ENCODE results near the gene HS3ST1.
A peak's percentile ranks its signal among the peaks of the same experiment; 100 is the strongest.

HS3ST1 gene

GRCh38 chr4:11431111-11431510 lies 2.4 kb upstream of the HS3ST1 start:
- DNase-seq (no peak), ATAC-seq (no peak)

GRCh38 chr4:11430536-11430935 lies 1.8 kb upstream of the HS3ST1 start:
- no peak for DNase-seq
- ATAC-seq: no peak

GRCh38 chr4:11429699-11430045 lies 978 bp upstream of the HS3ST1 start:
- DNase-seq (no peak), ATAC-seq (no peak)

- ATAC-seq: peak; percentile 79
These were observed 405 bp upstream of the HS3ST1 start for GRCh38 chr4:11428899-11429698.

DNA sequence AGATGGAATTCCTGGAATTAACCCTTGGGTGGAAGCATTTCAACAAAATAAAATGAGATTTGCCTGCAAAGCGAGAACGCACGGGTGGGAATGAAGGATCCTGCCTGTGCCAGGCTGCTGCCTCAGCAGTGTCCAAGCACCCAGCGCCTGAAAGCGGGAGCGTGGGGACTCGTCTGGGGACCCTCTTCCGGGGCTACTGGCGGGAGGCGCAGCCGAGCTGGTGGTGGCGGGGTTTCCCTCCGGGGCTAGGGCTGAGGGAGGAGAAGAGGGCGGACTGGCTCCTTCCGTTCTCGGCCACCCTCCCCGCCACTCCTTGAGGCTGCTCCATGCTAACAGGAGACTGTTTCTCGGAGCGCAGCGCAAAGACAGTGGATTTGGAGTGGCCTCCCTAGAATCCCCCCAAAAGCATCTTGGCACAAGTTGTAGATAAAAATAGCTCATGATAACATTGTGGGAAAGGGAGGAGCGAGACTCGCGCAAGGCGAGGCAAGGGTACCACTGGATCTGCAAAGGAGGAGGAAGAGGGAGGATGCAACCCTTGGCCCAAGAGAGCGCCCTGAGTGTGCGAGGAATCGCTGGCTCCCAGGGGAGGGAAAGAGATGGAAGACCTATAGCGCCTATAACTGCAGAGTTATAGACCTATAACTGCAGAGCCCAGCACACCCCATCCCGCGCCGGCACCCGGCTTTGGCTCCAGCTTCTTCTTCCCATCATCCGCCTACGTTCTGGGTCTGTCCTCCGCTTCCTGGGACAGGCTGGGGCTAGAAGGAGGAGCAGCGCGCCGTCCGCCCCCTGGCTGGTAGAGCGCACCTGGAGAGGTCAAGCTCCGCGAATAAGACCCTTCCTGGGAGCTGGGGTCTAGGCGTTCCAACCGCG lies 1.3 kb downstream of the HS3ST1 start:
- DNase-seq: no peak
- no peak for ATAC-seq

More at GRCh38 chr4:11428899-11429698, 405 bp upstream of the HS3ST1 start:
- DNase-seq: peak; percentile 63

GRCh38 chr4:11426731-11427120 lies 2.0 kb downstream of the HS3ST1 start:
- no peak for DNase-seq
- no peak for ATAC-seq

DNA sequence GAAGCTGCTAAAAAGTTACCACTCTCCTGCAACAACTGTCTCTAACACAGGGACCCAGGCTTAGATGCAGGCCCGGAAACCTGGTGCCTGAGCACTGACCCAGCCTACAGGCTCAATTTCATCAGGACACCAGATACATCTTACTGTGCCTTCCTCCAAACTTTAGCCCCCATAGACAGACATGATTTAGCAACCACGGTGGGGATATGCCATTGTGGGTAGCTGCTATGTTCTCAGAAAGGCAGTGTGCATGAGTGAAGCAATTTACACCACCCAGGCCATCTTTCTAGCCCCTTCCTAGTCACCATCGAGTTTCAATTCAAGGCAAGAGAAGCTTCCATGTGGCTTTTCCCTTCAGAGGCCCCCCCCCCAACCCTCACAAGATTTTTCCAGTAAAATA lies 2.7 kb downstream of the HS3ST1 start:
- DNase-seq: no peak
- no peak for ATAC-seq

DNA sequence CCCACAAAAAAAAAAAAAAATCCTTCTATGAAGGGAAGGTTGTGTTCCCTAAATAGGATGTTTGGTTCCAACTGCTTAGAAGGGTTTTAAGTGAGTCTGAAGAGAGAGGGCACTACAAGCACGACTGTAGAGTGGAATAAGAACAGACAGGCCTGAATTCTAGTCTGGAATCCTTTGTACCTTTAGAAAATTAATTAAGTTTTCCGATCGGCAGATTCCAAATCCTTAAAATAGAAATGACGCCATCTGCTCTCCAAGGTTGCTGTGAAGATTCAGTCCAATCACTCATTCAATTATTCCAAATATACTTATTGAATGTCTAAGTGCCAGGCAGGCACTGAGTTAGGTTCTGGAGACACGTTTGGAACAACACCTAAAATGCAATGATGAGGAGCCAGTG lies 3.8 kb downstream of the HS3ST1 start:
- ATAC-seq (no peak), DNase-seq (no peak)

DNA sequence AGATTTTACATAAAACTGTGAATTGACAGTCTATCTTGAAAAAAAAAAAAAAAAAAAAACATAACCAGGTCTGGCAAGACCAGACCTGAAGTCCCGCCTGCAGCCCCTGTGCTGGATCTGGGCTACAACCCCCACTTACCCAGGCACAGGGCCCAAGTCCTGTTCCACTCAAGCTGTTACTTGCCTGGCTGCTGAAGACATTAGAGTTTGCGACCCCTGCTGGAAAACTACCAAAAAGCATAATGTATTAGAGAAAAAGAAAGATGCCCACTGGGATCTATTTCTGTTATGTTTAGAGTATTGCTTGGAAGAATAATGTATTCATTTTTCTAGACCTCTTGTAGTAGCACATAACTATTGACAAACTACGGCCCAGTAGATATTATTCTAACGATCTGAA lies 4.7 kb downstream of the HS3ST1 start:
- no peak for ATAC-seq
- DNase-seq: peak; percentile 18

DNA sequence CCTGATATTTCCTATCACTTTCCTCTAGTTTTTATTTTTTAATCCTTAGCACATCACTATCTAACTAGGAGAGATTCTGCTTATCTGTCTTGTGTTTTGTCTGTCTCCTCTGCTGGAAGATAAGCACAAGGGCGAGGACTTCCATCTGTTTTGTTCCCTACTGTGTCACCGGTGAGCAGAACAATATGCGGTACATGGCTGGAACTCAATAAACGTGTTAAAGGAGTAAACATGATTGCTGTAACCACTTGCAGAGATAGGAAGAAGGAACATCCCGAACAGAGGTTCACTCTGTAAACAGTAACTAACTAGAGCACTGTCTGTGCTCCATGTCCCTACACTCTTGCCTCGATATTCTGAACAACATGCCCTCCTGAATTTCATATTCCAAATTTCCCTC lies 5.2 kb downstream of the HS3ST1 start:
- DNase-seq: no peak
- ATAC-seq: no peak

DNA sequence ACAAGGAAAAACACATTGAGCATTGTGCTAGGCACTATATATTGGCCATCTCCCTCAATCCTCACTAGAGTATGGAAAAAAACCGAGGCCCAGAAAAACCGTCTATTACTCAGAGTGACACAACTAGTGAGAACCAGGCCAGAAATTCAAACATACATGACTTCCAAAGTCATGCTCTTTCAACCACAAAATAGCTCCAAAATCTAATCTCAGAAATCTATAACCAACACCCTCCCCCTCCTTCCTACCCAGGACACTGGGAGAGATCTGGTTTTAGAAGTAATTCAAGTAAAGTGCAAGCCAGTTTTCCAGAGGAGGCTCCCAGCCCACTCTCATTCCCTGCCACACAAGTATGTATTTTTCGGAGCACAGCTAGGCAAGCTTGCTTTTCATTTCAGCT lies 7.6 kb downstream of the HS3ST1 start:
- ATAC-seq (no peak), DNase-seq (no peak)

DNA sequence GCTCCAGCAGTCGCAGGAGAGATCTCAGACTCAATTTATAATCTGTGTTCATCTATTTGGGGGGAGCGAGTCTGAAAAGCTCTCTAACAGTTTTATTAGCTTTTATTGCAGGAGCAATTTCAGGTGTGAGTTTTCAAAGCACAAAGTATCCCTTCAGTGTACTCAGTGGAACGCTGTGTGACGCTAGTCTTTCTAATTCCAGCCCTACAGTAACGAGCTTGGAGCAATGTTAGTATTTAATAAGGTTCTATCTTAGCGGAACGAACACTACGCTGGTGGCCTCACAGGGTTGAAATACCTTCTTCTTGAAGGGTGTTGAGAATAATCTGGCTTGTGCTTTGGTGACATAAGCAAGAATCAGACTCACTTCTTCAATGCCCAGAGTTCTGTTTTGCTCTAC lies 8.4 kb downstream of the HS3ST1 start:
- no peak for ATAC-seq
- no peak for DNase-seq

DNA sequence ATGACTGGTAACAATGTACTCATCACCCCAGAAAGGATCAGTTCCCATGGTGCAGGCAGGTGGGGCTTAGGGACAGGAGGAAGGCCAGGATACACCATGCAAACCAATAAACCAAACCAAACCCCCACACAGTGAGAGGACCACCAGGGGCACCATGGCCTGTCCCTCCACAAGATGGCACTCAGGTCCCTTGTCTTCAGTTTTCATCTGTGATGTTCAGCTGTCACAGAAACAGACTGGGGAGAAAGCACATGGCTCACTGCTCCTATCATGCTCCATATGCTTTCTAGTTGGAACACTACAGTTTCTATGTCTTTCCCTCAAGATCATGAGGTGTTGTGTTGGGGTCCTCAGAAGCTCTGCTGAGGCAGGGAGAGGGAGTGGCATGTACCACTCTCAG lies 10.1 kb downstream of the HS3ST1 start:
- no peak for ATAC-seq
- peak; percentile 9 for DNase-seq

DNA sequence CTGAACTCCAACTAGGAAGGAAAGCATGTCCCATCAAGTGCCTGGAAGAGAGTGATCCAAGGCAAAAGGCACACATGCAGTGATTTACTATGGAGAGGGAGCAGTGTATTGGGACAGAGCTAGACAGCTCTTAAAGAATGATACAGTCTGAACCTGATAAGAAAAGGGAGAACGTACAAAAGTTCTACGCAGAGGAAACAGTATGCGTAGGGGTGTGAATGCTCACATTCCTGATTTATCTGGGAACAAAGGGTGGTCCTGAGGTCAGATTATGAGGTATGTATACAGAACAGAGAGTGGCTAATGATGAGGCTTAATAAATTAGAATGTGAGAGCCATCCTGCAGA lies 12.0 kb downstream of the HS3ST1 start:
- DNase-seq (no peak), ATAC-seq (no peak)

- ATAC-seq: no peak
These were observed 12.5 kb downstream of the HS3ST1 start for GRCh38 chr4:11416071-11416766.

GRCh38 chr4:11415409-11416070 lies 13.2 kb downstream of the HS3ST1 start:
- DNase-seq: no peak

More at GRCh38 chr4:11416071-11416766, 12.5 kb downstream of the HS3ST1 start:
- DNase-seq: no peak

GRCh38 chr4:11412211-11412610 lies 16.5 kb downstream of the HS3ST1 start:
- no peak for DNase-seq
- ATAC-seq: no peak

More at GRCh38 chr4:11415409-11416070, 13.2 kb downstream of the HS3ST1 start:
- ATAC-seq: no peak

GRCh38 chr4:11409632-11410031 lies 19.1 kb downstream of the HS3ST1 start:
- ATAC-seq: no peak
- DNase-seq: no peak

- ATAC-seq: no peak
- no peak for DNase-seq
These were observed 20.3 kb downstream of the HS3ST1 start for GRCh38 chr4:11408233-11408967.

- DNase-seq: no peak
- no peak for ATAC-seq
These were observed 21.1 kb downstream of the HS3ST1 start for GRCh38 chr4:11407551-11407950.

- DNase-seq (no peak), ATAC-seq (no peak)
These were observed 24.3 kb downstream of the HS3ST1 start for GRCh38 chr4:11404431-11404830.

DNA sequence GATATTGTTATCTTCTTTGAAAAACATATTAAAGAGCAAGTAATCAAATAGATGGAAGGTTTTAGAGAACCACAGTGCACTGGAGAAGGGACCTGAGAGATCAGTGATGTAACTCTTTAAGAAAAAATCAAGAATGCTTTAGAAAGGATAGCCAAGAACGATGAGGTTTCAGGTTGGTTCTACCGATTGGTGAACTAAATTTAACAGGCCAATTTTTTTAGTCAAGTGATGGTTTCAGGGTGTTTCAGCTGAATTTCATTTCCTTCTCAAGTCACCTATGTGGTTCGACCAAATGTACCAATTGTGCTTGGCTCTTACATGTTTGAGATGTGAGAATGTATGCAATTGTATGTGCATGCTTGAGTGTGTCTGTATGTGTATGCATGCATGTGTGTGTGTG lies 26.5 kb downstream of the HS3ST1 start:
- ATAC-seq: no peak
- no peak for DNase-seq
